HuH-7.5 (cell line): ENCODE measurements around the gene PLCB2.

Experiments used
- DNase-seq: peaks from one replicate; pipeline ENCODE4 v3.0.0; 2011; ENCODE audit warnings: low spot score

PLCB2 gene

DNA sequence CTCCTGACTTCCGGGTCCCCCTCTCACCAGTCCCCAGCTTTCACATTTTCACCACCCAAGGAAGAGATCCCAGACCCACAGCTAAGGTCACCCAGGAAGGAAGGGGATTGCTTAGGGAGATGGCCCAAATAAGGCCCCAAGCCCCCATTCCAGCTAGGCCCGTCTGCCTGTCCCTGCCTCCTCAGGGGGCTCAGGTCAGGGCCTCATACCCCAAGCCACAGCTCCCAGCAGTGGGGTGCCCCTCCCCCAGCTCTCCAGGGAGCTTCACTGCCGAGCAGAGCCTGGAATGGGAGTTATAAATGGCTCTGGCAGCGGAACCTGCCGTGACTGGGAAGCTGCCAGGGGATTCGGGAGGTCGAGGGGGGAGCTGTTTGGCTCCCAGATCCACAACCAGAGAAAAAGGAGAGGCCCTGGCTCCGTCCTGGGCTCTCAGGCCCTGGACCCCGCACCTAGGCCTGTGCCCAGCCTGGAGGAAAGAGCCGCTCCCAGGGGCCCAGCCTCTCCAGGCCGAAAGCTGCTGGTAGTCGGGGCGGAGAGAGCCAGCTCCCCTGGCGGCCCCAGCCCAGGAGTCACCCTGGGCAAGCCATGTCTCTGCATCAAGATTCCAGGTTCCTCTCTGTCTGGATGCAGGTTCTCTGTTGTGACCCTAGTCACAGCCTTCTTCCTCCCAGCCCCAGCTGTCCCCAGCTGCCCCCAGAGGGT lies 32.5 kb upstream of the PLCB2 start:
- no peak for DNase-seq

DNA sequence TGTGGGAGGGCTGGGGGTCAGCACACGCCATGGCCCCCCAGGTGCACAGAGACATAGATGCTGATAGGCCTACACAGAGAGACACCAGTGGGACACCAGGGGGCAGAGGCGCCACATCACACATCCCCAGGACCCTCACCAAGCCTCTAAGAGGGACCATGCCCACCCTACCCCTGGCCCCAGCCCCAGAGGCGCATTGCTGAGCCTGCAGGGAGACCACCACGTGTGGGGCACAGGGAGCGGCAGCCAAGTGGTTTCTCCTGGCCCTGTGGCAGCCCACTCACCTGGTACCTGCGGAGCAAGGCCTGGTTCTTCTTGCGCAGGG lies 31.8 kb upstream of the PLCB2 start:
- DNase-seq = no peak

DNA sequence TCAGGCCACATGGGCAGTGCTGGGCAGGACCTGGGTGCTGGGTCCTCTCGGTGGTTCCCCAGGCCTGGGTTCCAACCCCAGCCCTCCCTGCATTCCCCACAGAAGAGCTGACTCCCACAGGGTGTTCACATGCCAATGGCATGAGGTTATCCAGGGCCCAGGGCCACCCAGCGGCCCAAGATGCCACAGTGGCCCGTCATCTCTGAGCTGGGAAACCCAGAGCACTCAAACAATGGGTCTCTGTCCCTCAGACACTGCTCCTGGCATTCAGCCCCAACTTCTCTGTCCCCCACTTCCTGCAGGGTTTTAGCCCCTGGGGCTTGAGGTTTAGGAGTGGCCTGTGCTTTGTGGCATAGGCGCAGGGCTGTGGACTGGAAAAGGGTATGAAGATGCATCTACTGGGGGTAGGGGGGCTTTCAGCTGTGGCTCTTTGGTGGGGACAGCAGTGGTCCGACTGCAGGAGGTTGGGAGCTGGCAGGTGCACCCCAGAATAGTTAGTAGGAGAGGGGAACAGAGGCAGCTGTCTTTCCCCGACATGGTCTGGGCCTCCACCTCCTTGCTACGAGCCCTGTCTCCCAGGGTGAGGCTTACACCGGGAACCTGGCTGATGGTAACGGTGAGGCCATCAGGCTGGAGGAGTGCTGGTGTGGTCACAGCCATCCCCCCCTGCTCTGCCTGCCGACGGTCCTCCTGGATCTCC lies 31.3 kb upstream of the PLCB2 start:
- DNase-seq = no peak

DNA sequence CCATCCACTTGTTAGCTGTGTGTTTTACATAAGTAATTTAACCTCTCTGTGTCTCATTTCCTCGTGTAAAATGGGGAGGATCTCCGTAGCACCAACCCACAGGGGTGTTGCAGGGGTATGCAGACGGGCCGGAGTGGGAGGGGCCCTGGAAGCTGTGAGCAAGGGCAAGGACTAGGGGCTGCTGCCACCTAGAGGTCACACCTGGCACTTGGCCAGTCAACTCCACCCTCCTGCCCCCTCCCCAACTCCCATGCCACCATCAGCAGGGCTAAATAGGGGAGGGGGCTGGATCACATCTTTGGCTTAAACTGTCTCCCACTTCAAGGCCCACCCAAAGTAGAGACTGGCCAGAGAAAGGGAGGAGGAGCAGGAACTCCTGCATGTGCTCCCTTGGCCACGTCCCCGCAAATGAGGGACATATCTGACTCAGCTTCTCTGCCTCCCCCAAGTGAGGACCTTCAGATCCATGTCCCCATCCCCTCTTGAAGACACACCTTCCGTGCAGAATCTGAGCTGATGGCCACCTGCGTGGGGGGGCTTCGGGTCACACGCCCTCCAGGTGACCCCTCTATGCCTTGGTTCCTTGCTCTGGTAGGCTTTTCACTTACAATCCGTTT lies 30.4 kb upstream of the PLCB2 start:
- peak; percentile 92 for DNase-seq

DNA sequence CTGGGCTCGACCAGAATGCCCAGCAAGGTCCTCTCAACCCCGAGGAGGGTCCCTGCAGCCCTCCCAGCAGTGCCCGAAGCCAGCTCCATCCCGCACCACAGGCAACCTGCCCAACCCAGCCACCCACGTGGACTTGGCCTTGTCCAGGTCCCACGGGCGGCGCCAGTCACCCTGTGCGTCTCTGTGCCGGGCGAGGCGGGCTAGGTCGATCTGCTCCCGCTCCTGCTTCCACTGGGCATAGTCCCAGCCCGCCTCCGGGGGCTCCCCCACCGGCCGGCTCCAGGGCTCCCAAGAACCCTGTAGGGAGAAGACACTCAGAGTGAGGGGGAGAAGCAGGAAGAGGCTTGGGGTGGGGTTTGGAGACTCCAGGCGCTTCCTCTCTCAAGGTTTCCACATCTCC lies 29.9 kb upstream of the PLCB2 start:
- no peak for DNase-seq

DNA sequence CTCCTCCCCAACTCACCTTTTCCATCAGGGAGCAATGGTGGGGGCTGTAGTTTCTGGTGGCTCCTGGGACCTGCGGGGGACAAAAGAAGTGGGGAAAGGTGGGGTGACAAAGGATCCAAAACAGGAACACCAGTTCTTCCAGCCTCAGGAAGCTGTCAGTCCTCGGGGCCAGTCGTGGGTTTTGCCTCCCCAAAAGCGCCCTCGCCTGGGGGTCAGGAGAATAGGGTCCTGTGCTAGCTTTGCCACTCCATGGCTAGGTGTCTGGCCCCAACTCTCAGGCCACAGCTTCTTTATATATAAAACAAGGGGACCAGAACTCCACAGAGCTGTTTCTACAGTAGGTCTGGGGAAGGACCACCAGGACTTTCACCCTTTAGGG lies 29.0 kb upstream of the PLCB2 start:
- DNase-seq = no peak

DNA sequence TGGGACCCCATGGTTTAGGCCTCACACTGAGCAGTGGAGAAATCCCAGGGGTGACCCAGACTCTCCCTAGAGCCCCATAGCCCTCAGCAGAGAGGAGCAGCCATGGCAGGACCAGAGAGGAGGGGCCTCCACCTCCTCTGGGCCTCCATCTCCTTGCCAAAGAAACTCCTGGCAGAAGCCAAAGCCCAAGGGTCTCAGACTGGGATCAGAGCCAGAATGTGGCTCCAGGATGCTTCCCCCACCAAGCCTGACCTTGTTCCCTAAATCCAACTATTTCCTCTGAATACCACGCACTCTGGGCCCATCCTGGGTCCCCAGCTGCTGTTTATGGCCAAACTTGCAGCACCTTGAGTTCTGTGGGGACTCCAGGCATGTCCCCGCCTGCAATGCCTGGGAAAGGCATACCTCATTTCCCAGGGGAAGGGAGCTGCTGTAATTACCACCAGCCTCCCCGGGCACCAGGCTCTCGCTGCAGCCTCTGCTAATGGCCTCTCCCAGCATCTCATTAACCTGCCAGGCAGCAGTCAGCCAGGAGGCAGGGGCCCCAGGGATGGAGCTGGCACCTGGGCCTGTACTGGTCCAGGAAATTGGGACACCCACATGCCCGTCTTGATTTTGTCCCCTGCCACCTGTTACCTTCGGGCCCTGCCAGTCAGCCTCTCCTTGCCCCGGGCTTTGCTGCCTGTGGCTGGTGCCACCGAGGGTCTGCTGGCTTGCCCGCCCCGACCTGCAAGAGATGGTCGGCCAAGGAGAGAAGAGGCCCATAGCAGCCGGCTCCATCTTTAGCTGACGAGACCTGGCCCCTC lies 28.4 kb upstream of the PLCB2 start:
- no peak for DNase-seq

DNA sequence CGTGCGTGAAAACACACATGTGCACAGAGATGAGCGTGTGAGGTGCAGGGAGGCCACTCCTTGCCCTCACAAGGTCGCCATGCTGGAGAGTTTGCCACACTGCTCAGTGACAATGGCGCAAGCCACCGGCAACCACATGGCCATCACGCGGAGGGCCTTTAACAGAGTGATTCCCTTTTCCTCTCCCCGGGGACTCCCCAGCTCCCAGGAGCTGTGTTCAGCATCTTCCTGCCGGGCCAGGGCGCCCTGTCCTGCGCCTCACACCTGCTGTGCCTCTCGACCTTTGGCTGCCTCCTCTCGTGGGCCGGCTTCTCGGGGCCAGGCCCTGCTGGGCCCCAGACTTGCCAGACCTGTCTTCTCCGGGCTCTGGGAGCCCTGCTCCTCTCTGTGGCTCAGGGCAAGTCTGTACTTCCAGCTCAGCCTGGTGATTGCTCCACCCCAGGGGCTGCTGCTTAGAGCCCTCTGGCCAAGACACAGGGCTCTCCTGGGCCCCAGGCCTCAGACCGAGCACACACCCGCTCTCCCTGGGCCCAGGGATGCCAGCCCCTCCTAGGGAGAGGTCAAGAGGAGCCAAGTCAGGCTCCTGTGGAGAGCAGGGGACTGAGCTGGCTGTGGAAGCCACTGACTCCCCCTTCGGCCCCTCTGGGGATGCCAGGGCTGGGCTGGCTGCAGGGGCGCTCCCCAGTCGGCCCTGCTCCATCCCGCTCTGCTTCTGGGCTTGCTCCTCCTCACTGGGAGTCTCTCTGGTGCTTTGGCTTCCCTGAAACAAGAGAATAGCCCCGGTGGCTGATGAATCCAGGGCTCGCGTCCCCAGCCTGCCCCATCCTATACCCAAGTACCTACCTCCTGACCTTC lies 27.4 kb upstream of the PLCB2 start:
- no peak for DNase-seq

DNA sequence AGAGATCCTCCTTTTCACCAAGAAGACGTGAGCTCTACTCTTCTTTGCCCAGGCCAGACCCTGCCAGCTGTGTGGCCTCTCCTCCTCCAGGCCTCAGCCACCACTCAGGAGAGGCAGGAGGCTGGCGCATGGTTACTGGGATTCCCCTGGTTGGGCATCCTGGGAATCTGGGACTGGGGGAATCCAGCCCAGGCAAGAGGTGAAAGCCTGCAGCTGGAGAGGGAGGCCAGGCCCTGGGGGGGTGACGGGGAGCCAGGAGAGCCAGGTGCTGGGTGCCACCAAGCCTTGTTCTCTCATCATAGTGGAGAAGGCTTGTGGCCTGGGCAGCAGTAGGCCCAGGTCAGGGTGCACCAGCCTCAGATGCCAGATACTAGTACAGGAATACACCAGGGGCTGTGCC lies 26.8 kb upstream of the PLCB2 start:
- DNase-seq = no peak

DNA sequence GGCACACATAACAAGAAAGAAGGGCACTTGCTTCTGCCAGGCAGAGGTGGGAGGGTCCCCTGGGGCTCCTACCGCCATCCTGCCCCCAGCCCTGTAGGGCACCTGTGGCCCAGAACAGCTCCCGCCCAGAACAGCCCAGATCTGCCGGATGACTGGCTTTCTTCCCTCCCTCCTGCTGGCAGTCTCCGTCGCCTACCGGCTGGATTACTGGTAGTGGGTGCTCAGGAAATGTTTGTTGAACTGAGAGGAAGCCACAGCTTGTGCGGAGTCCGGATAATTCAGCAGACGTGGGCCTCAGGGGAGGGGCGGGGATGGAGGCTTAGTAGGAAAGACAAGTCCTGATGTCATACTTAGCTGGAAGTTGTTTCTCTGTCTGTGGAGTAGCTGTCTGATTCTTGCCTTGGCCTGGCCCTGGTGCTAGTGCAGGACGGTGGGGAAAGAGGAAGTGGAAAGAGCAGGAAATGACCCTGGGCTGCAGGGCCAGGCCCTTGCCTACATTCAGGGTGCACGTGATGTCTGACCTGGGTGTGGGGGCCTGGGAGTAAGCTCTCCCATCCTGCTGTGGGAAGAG lies 26.3 kb upstream of the PLCB2 start:
- DNase-seq = no peak

DNA sequence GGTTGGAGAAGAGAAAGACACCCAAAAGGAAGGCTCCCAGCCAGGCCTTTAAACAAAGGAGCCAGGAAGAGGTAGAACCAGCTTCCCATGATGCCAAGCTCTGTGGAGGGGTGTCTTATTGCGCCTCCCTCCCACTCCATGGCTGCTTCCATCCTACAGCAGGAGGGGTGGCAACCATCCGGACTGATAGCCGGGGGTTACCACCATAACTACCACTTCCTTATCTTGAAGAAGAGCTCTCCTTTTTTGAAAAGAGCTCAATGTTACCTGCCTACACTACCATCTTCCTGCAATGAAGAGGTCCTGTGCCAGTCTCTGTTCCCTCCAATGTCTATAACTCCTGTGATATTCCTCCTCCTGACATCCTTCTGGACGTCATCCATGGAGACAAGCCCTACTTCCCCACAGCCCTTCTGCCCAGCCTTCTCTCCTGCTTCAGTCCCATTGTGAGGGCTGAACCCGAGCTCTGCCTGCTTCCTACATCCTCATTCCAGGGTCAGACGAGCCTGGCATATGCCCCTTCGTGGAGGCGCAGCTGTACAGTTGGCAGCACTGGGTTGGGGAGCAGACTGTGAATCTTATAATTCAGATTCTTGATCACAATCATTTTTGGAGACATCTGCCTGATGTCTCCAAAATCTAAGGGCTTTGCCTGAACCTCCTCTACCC lies 24.5 kb upstream of the PLCB2 start:
- DNase-seq = no peak

DNA sequence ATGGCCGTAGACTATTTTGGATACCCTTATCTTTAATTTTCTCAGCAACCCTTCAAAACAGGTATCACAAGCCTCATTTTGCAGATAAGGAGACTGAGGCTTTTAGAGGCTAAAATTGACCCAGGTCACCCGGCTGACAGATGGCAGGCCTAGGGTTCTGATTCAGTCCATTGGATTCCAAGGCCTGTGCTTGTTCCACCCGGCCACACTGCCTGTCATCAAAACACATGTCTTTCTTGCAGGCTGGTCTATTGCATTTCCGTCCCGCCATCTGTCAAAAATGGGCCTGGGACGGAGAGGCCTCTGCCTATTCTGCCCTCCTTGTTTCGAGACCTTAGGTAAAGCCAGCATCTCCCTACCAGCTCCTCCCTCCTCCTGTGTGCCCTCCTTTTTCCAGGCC lies 23.9 kb upstream of the PLCB2 start:
- DNase-seq = no peak

DNA sequence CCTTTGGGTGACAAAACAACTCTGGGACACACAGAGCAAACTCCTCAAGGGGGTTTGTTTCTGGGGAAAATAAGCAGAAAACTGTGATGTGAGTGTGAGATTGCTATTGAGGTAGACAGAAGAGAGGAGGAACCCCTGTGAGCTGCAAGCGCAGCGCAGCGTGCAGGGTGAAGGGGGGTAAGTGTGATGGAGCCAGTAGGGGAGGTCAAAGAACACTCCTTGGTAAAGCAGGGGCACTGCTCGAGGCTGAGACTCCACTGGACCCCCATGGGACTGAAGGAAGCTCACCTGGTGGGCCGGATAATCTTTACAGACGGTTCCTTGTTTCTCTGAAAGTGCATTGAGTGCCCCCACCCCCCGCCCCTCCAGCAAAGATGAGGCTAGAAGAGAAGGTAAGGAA lies 23.3 kb upstream of the PLCB2 start:
- DNase-seq = no peak

DNA sequence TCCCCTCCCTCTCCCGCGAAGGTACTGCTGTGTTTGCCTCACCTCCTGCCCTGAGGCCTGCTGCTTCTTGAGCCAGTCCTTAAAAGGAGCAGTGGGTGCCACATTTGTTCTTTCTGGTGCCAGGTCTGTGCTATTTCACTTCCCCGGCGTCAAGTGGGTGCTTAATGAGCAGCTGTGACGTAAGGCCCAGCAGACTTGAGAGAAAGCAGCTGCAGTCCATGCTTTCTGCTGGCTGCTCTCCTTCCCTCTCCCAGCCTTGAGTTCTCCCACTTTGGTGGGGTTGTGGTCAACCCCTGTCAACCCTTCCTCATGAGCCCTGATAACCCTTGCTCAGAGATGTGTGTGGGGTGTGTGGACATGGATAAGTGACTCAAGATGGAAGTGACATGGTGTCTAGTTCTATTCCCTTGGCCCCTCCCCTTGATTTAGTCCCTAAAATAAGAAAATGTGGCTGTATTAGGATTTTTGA lies 22.7 kb upstream of the PLCB2 start:
- no peak for DNase-seq

DNA sequence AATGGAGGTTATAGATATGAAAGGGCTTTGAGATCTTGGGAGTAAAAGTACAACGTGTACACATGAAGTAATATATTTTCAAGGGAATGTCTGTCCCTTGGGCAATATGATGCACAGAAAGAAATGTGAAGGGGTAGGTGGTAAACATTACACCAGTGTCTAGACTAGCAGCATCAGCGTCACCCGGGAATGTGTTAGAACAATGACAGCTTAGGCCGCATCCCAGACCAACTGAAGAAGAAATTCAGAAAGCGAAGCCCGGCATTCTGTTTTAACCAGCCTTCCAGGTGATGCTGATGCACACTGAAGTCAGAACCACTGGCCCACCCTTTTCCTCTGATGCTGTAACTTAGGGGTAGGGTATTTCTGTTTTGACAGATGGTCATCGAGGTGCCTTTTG lies 22.1 kb upstream of the PLCB2 start:
- DNase-seq = no peak

DNA sequence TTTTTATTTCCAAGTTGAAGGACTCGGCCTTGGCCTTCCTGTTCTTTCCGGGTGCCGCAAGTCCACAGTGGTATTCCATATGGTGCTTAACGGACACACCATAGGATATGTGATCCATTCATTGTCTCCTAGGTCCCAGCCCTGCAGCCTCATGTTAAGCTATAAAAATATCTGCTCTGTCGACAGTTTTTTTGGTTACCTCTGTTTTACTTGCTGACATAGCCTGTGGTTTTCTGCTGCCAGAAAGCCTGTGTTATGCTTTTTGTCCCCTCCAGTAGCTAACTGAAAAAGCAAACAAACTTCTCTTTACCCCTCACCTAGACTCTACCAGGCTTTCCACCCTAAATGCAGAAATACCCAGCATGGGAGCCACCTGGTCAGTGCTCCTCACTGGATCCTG lies 21.0 kb upstream of the PLCB2 start:
- no peak for DNase-seq

DNA sequence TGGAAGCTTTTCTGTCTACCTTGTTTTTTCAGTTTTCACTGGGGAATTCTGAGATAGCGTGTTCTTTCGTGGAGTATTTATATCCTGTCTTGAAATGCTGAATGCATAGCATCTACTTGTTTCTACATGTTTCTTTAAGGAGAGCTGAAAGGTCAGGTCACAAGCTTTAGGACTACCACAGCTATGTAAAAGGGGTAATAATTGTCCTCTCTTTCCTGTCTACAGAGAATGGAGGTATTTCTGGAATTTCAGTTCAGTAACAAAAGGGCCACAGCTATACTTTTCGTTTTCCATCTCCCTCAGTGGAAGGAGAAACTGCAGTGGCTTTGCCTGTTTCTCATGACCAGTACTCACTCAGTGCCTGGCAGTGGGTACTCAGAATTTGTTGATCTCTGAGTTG lies 20.4 kb upstream of the PLCB2 start:
- no peak for DNase-seq

DNA sequence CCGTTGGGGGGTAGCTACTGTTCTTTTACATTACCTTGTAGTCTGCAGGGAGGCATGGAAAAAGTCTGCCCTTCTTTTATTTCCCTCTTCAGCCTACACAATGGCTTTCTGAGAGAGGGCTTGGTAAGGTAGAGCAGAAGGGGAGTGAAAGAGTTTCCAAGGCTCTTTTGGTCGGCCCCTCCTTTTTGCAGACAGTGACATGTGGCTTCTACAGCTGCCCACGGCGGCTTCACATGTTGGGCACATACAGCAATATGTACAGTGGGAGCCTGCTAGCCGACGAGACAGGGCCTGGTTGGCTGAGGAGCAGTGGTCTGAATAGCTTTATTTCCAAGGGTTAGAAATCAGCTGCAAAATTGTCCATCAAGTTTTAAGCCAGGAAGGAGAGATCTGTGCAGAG lies 19.7 kb upstream of the PLCB2 start:
- no peak for DNase-seq

DNA sequence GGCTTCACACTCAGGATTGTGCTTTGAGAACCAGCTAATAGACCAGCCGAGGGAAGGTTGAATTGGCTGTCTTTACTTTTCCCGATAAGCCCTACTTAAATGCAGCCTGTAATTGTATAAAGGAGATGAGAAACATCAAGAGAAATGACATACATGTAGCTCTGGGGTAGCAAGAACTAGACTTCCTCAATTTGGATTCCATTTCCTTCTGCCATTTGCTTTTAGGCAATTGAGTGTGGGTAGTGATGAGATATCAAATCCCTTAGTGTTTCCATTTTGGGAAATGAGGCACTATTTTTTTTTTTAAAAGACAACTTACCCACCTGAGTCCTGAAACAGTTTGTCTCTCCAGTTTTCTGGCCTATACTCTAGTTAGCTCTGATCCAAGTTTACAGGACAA lies 18.0 kb upstream of the PLCB2 start:
- DNase-seq = no peak

DNA sequence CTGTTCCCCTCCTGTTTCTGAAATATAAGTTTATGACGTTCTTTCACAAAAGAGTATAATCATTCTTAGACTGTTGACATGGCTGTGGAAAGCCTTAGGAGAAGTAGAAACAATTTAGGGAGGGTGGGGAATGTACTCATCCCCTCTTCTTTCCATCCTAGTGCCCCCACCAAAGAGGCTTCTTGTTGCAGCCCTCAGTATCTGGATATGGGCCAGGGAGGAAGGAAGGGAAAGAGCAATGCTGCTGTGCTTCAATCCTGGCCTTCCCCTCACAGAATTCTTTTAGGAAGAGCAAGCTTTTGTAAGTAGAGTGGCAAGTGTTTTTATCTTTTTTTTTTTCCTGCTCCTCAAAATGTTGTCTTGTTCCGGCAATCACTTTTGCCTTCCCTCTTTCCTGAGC lies 17.5 kb upstream of the PLCB2 start:
- DNase-seq = no peak
